H1 (cell line): ENCODE results near the gene GFOD1. TPM values are rescaled to one million over a fixed set of nuclear protein-coding genes. Genes with fewer than 3 reads are reported as not detected.
A peak's percentile ranks its signal among the peaks of the same experiment; 100 is the strongest.

Experiments used
- CTCF ChIA-PET: fragments of 300-600 bp; sonication (Branson Sonifier 250); formaldehyde crosslinking; loops from one replicate; lab custom pipeline; 2021; ENCODE audit not compliant: partially characterized antibody; lab: Charles Lee
- POLR2A ChIA-PET: fragments of 300-600 bp; sonication (Branson Sonifier 250); formaldehyde crosslinking; loops from one replicate; lab custom pipeline; 2021; ENCODE audit warnings: inconsistent platforms; ENCODE audit not compliant: partially characterized antibody; lab: Charles Lee
- DNase-seq, 2 experiments: peaks; one replicate each; pipeline versions ENCODE4 v3.0.0 to v3.0.0-alpha.2; 2010 to 2022; ENCODE audit warnings: low spot score in 2 of 2, low read depth in 1 of 2, mixed read lengths in 1 of 2
- FAIRE-seq: peaks from 2 replicates; lab custom pipeline; 2011; peaks lifted over from hg19 to GRCh38; lab: Jason Lieb, UNC
- H2AFZ ChIP-seq: 2 replicates; pipeline ENCODE4 v1.8.1; 2012; ENCODE audit warnings: low read length, inconsistent platforms
- H2AK5ac ChIP-seq: 2 replicates; pipeline ENCODE4 v1.6.1; 2013; ENCODE audit warnings: low read depth, low read length
- H2BK120ac ChIP-seq: replicated peaks from 2 replicates; pipeline ENCODE3; 2013; ENCODE audit warnings: low read depth, low read length, inconsistent platforms
- H2BK12ac ChIP-seq: 2 replicates; pipeline ENCODE4 v1.6.1; 2013; ENCODE audit warnings: low read depth, low read length
- H2BK15ac ChIP-seq: 2 replicates; pipeline ENCODE4 v1.6.1; 2013; ENCODE audit warnings: low read length
- H2BK20ac ChIP-seq: 2 replicates; pipeline ENCODE4 v1.6.1; 2013; ENCODE audit warnings: low read length
- H2BK5ac ChIP-seq: 2 replicates; pipeline ENCODE4 v1.6.1; 2013; ENCODE audit warnings: low read depth, low read length
- H3K14ac ChIP-seq: 2 replicates; pipeline ENCODE4 v1.6.1; 2013; ENCODE audit warnings: inconsistent platforms; ENCODE audit not compliant: insufficient read length
- H3K18ac ChIP-seq: 2 replicates; pipeline ENCODE4 v1.6.1; 2013; ENCODE audit warnings: low read length; ENCODE audit errors: extremely low read depth
- H3K23ac ChIP-seq: 2 replicates; pipeline ENCODE4 v1.6.1; 2013; ENCODE audit warnings: inconsistent platforms; ENCODE audit not compliant: insufficient read length
- H3K23me2 ChIP-seq: 2 replicates; pipeline ENCODE4 v1.6.1; 2013; ENCODE audit warnings: low read depth, low read length
- H3K27ac ChIP-seq: 2 replicates; pipeline ENCODE4 v1.6.1; 2011; ENCODE audit warnings: low read depth, low read length, inconsistent platforms
- H3K27me3 ChIP-seq, 4 experiments: replicated peaks in 1 of 4; 1 replicate in 1 of 4; 2 replicates in 3 of 4; pipeline versions ENCODE4 v1.6.1 to v1.8.1; 2011 to 2013; ENCODE audit warnings: low read length in 3 of 4, mild to moderate bottlenecking in 3 of 4, inconsistent platforms in 2 of 4, mixed read lengths in 2 of 4, moderate library complexity in 1 of 4; ENCODE audit not compliant: control insufficient read depth in 3 of 4, insufficient read depth in 3 of 4; ENCODE audit errors: extremely low read depth in 1 of 4
- H3K36me3 ChIP-seq, 4 experiments: 2 replicates each; pipeline versions ENCODE4 v1.6.1 to v1.8.1; 2011 to 2013; ENCODE audit warnings: mild to moderate bottlenecking in 4 of 4, low read length in 3 of 4, moderate library complexity in 2 of 4, control low read depth in 1 of 4, inconsistent platforms in 1 of 4; ENCODE audit not compliant: insufficient read depth in 4 of 4, control insufficient read depth in 2 of 4
- H3K4ac ChIP-seq: replicated peaks from 2 replicates; pipeline ENCODE3; 2013; ENCODE audit warnings: low read length, low read depth, mixed read lengths, inconsistent platforms; ENCODE audit not compliant: insufficient read length
- H3K4me1 ChIP-seq, 4 experiments: replicated peaks in 1 of 4; 1 replicate in 1 of 4; 2 replicates in 3 of 4; pipeline versions ENCODE4 v1.6.1 to v1.8.1; 2011 to 2013; ENCODE audit warnings: low read length in 3 of 4, inconsistent platforms in 2 of 4, mixed read lengths in 1 of 4; ENCODE audit not compliant: insufficient read depth in 4 of 4, control insufficient read depth in 3 of 4
- H3K4me2 ChIP-seq, 2 experiments: 2 replicates each; pipeline versions ENCODE4 v1.6.1 to v1.8.1; 2011 to 2013; ENCODE audit warnings: low read depth in 2 of 2, low read length in 2 of 2, control low read depth in 1 of 2, inconsistent platforms in 1 of 2, mild to moderate bottlenecking in 1 of 2; ENCODE audit not compliant: insufficient read depth in 1 of 2
- H3K4me3 ChIP-seq, 4 experiments: fragments of 200-600, 300-600 bp in 1 of 4; sonication (generic), shearing (Covaris generic), sonication (Bioruptor Twin) in 1 of 4; 2 replicates each; pipeline versions ENCODE4 v1.5.1 to v1.8.1; 2011 to 2016; ENCODE audit warnings: low read length in 4 of 4, low read depth in 3 of 4, control low read depth in 2 of 4, inconsistent platforms in 2 of 4, mild to moderate bottlenecking in 2 of 4, mixed read lengths in 1 of 4, moderate library complexity in 1 of 4; ENCODE audit not compliant: insufficient read depth in 2 of 4; ENCODE audit errors: extremely low read depth in 1 of 4
- H3K56ac ChIP-seq: replicated peaks from 2 replicates; pipeline ENCODE3; 2013; ENCODE audit warnings: low read depth, mild to moderate bottlenecking, mixed read lengths, low read length, inconsistent platforms; ENCODE audit not compliant: insufficient read length
- H3K79me1 ChIP-seq: 2 replicates; pipeline ENCODE4 v1.6.1; 2013; ENCODE audit warnings: low read depth, low read length, control low read depth
- H3K79me2 ChIP-seq, 2 experiments: 2 replicates each; pipeline versions ENCODE4 v1.6.1 to v1.8.1; 2012 to 2013; ENCODE audit warnings: low read length in 2 of 2, mild to moderate bottlenecking in 2 of 2, inconsistent platforms in 1 of 2; ENCODE audit not compliant: insufficient read depth in 2 of 2, control insufficient read depth in 1 of 2
- H3K9ac ChIP-seq, 4 experiments: replicated peaks in 1 of 4; 1 replicate in 1 of 4; 2 replicates in 3 of 4; pipeline versions ENCODE4 v1.6.1 to v1.8.1; 2011 to 2013; ENCODE audit warnings: low read depth in 3 of 4, low read length in 3 of 4, control low read depth in 2 of 4, mild to moderate bottlenecking in 2 of 4, moderate library complexity in 2 of 4, inconsistent platforms in 1 of 4; ENCODE audit errors: extremely low read depth in 1 of 4
- H3K9me3 ChIP-seq, 2 experiments: 2 replicates each; pipeline versions ENCODE4 v1.6.1 to v1.8.1; 2012 to 2013; ENCODE audit warnings: mild to moderate bottlenecking in 2 of 2, moderate library complexity in 2 of 2, control low read depth in 1 of 2, inconsistent platforms in 1 of 2, low read depth in 1 of 2, low read length in 1 of 2, mixed read lengths in 1 of 2; ENCODE audit not compliant: insufficient read depth in 2 of 2
- H4K20me1 ChIP-seq, 2 experiments: replicated peaks in 1 of 2; 2 replicates each; pipeline versions ENCODE3 to v1.8.1; 2011 to 2013; ENCODE audit warnings: inconsistent platforms in 2 of 2, low read length in 2 of 2, mild to moderate bottlenecking in 1 of 2; ENCODE audit not compliant: insufficient read depth in 2 of 2, control insufficient read depth in 1 of 2
- H4K5ac ChIP-seq: 2 replicates; pipeline ENCODE4 v1.6.1; 2013; ENCODE audit warnings: low read length, low read depth, mixed read lengths, inconsistent platforms; ENCODE audit not compliant: insufficient read length
- H4K8ac ChIP-seq: 2 replicates; pipeline ENCODE4 v1.8.0; 2013; ENCODE audit warnings: mild to moderate bottlenecking, moderate library complexity, low read length, inconsistent platforms; ENCODE audit not compliant: insufficient read depth; ENCODE audit errors: extremely low read depth
- H4K91ac ChIP-seq: replicated peaks from 2 replicates; pipeline ENCODE3; 2013; ENCODE audit warnings: low read length, mixed read lengths, inconsistent platforms; ENCODE audit not compliant: insufficient read length
- CEBPB ChIP-seq: IDR thresholded peaks from 2 replicates; pipeline ENCODE4 v1.6.1; 2012; ENCODE audit warnings: low read depth, low read length
- EP300 ChIP-seq, 2 experiments: IDR thresholded peaks; 1 replicate in 1 of 2; 2 replicates in 1 of 2; pipeline ENCODE4 v1.6.1; 2011 to 2012; ENCODE audit warnings: low read depth in 2 of 2, low read length in 2 of 2, mild to moderate bottlenecking in 2 of 2, borderline replicate concordance in 1 of 2, inconsistent platforms in 1 of 2, moderate library complexity in 1 of 2
- FOSL1 ChIP-seq: IDR thresholded peaks from 2 replicates; pipeline ENCODE4 v1.6.1; 2011; ENCODE audit warnings: mild to moderate bottlenecking, low read depth, low read length, moderate library complexity; ENCODE audit not compliant: insufficient read depth
- POU5F1 ChIP-seq: IDR thresholded peaks from 2 replicates; pipeline ENCODE4 v1.6.1; 2011; ENCODE audit warnings: low read depth, mild to moderate bottlenecking, low read length, moderate library complexity
- SIN3A ChIP-seq, 2 experiments: IDR thresholded peaks in 1 of 2; conservative IDR thresholded peaks in 1 of 2; 2 replicates each; pipeline ENCODE4 v1.6.1; 2011 to 2012; ENCODE audit warnings: low read length in 2 of 2, improper control_type of control experiment in 1 of 2, low read depth in 1 of 2, mild to moderate bottlenecking in 1 of 2
- WGBS, 2 experiments: shearing (Covaris generic) in 1 of 2; methylation state at CpG; one replicate each; pipeline versions ENCODE4 v1.1.6 to v1.1.7; 2013 to 2015; ENCODE audit warnings: low lambda C conversion rate in 2 of 2, mixed read lengths in 2 of 2, inconsistent platforms in 1 of 2, low coverage in 1 of 2, missing lambda C conversion rate in 1 of 2; ENCODE audit not compliant: insufficient replicate concordance in 2 of 2, insufficient coverage in 1 of 2, insufficient read length in 1 of 2; ENCODE audit errors: extremely low coverage in 1 of 2, missing lambda C conversion rate in 1 of 2; 5-methylcytosine and 5-hydroxymethylcytosine counted together
- polyA plus RNA-seq, 7 experiments: library from polyadenylated mRNA; depleted of rRNA in 3 of 7; stranded (reverse) in 5 of 7; unstranded in 2 of 7; fragments of >200 nt in 5 of 7; fragments of 200-250 nt in 2 of 7; gene quantifications; 1 replicate in 5 of 7; 2 replicates in 1 of 7; 4 replicates in 1 of 7; pipeline versions ENCODE4 v1.2.1 to v1.2.3, GENCODE V29; 2011 to 2013; ENCODE audit warnings: missing spikeins in 2 of 7, mixed read lengths in 2 of 7
- total RNA-seq: library from RNA; stranded (reverse); fragmentation: NEBNext Ultra II Directional; extraction: Animal tissue kit (Norgen Biotek cat#: 25700); gene quantifications from 2 replicates; pipeline ENCODE4 v1.2.1, GENCODE V29; 2021

Gene GFOD1
- total and polyA plus RNA-seq, 2 of the 8 experiments (the other 6 are each of a cell fraction or from before 2014, with no cell fraction given): 2.5 to 8.8 TPM

- Histone ChIP-seq H3K79me2 (no peaks in the 10 kb centered on the region), H3K4me2 (no peak overlapping the region), H4K91ac (no peak overlapping the region), H3K4ac (no peak overlapping the region), H2BK12ac (0 out of 2 replicates have a peak overlapping the region, but pooled peaks have one; percentile 77), H2BK15ac (no peak overlapping the region), H3K18ac (no peak overlapping the region), H2AFZ (no peak overlapping the region), H3K23me2 (no peaks in the 10 kb centered on the region; the same call in 1 of the 2 replicates), H2BK20ac (no peak overlapping the region), H3K9ac (no peak overlapping the region), H2BK5ac (no peak overlapping the region), H3K56ac (no peak overlapping the region), H3K27me3 (no peaks in the 10 kb centered on the region), H3K4me1 (peaks cover 0 to 9% (median 3%) of the 10 kb centered on the region in 4 experiments; a peak in 4 of 7 replicates), H2BK120ac (no peak overlapping the region), H3K9me3 (no peaks in the 10 kb centered on the region), H2AK5ac (peak overlapping the region; percentile 77; the same call in 1 of the 2 replicates), H3K27ac (no peak overlapping the region), H3K36me3 (no peaks in the 10 kb centered on the region), H3K79me1 (no peaks in the 10 kb centered on the region; the same call in 1 of the 2 replicates), H4K5ac (no peak overlapping the region), H3K14ac (no peak overlapping the region), H4K8ac (no peak overlapping the region; the same call in 1 of the 2 replicates), H4K20me1 (no peaks in the 10 kb centered on the region), H3K4me3 (no peak overlapping the region), H3K23ac (no peak overlapping the region)
- DNase-seq: no peak
- TF ChIP-seq CEBPB (no peak), EP300 (IDR thresholded peaks at IDR 0.05; ENCODE audit: borderline replicate concordance in 1 of 2, low read depth in 2 of 2, low read length in 2 of 2) (no peak), SIN3A (conservative IDR thresholded peaks at IDR 0.05 in 1 of 2, IDR thresholded peaks at IDR 0.05 in 1 of 2; ENCODE audit: low read depth in 1 of 2, low read length in 2 of 2) (no peak), POU5F1 (no peak), FOSL1 (no peak)
- no peak for FAIRE-seq
- 84% methylated on average over 5 of the region's 5 CpGs; no CpG with 5 or more reads in 1 of the 2 experiments for whole genome bisulfite sequencing, 2 experiments
- POLR2A ChIA-PET: interaction anchor here (1.2 to 1.4 kb wide), 2 partner anchors 11 to 13 kb away, joined by 3 to 6 read pairs; no protein-coding TSS in a partner anchor
- CTCF ChIA-PET: interaction anchor here (1.0 to 3.5 kb wide), 6 partner anchors 9 to 77 kb away, joined by 3 to 12 read pairs (median 4); no protein-coding TSS in a partner anchor
Observed at GRCh38 chr6:13412211-13412610, 75.2 kb downstream of the GFOD1 start.
